PC-9 (cell line): ENCODE data around the gene PRM2.

Source experiments
- EZH2 ChIP-seq: fragments of 200-600 bp; sonication (generic); IDR thresholded peaks from 2 replicates; pipeline ENCODE4 v1.8.0; 2017; ENCODE audit warnings: antibody characterized with exemption, low read depth
- TF ChIP-seq, protein P1 (sequence below): fragments of 200-600 bp; sonication (generic); conservative IDR thresholded peaks from 2 replicates; pipeline ENCODE4 v1.6.1; 2017; ENCODE audit warnings: mixed run types, antibody characterized with exemption, mild to moderate bottlenecking, moderate library complexity

- TF ChIP-seq, protein P1, sequence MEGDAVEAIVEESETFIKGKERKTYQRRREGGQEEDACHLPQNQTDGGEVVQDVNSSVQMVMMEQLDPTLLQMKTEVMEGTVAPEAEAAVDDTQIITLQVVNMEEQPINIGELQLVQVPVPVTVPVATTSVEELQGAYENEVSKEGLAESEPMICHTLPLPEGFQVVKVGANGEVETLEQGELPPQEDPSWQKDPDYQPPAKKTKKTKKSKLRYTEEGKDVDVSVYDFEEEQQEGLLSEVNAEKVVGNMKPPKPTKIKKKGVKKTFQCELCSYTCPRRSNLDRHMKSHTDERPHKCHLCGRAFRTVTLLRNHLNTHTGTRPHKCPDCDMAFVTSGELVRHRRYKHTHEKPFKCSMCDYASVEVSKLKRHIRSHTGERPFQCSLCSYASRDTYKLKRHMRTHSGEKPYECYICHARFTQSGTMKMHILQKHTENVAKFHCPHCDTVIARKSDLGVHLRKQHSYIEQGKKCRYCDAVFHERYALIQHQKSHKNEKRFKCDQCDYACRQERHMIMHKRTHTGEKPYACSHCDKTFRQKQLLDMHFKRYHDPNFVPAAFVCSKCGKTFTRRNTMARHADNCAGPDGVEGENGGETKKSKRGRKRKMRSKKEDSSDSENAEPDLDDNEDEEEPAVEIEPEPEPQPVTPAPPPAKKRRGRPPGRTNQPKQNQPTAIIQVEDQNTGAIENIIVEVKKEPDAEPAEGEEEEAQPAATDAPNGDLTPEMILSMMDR: no peak
- TF ChIP-seq EZH2: no peak
Measured at GRCh38 chr16:11273721-11274324, 2.5 kb downstream of the PRM2 start.
